Measurements from ENCODE around the gene GAGE1.

Gene GAGE1

DNA sequence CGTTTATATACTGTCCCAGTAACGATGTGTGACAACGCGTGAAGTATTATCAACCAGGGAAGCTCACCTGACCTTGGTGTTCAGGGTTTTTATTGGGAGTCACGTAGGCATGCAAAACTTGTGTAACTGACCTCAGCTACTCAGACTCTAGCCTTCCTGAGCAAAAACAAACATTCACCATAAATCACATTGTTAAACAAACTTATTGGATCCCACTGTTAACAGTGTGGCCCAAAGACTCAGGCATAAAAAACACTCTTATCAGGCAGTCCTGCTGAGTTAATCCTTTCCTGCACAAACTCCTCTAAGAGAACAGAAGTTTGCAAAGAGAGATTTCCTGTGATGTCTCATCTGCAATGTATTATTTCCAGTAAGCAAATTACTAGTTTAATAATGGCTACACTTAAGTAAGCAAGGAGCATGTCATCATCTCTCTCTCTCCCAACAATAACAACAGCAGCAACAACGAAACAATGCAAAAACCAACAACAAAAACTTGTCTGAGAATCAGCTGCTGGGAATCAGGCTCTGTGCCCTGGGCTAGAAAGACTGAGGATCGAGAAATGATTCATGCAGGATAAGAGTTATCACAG, 12.0 kb downstream of the GAGE1 start:
- no peaks in the 10 kb centered on the region for H3K36me3 ChIP-seq (ENCODE audit: control insufficient read depth in 2 of 2, insufficient read depth in 2 of 2, low read length in 2 of 2)
- H3K9me3 ChIP-seq (ENCODE audit: control insufficient read depth in 2 of 2, low read length in 2 of 2) = no peaks in the 10 kb centered on the region
- no peak overlapping the region for H3K27ac ChIP-seq (ENCODE audit: low read depth in 2 of 2, low read length in 2 of 2)
- H3K27me3 ChIP-seq (ENCODE audit: control insufficient read depth in 2 of 2, insufficient read depth in 2 of 2, low read length in 2 of 2) = peaks cover 0 to 6% of the 10 kb centered on the region in 2 donors
- no peaks in the 10 kb centered on the region for H3K4me1 ChIP-seq (ENCODE audit: control insufficient read depth in 2 of 2, insufficient read depth in 2 of 2, low read length in 2 of 2)
- no peak overlapping the region for H3K4me3 ChIP-seq (ENCODE audit: low read length in 2 of 2)
- no peak overlapping the region for H3K9ac ChIP-seq (ENCODE audit: low read depth in 1 of 2, low read length in 2 of 2)

DNA sequence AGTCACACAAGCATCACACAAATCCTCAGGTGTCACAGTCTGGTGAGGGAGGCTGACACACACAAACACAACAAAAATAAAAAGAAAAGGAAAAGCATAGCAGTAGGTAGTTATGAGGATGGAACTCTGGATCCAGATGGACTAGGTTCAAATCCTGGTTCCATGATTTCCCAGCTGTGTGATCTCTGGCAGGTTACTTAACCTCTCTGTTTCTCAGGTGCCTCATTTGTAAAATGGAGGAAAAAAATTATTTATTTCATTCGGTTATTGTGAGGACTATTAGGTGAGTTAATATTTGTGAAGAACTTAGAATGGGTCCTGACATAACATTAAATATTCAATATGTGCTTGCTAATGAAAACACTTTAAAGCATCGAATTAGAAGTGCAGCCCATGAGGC, 19.8 kb downstream of the GAGE1 start:
- Histone ChIP-seq H3K27me3 (ENCODE audit: control insufficient read depth in 2 of 2, insufficient read depth in 2 of 2, low read length in 2 of 2) (peaks cover 0 to 2% of the 10 kb centered on the region in 2 donors), H3K9me3 (ENCODE audit: control insufficient read depth in 2 of 2, low read length in 2 of 2) (no peaks in the 10 kb centered on the region), H3K27ac (ENCODE audit: low read depth in 2 of 2, low read length in 2 of 2) (no peak overlapping the region), H3K4me1 (ENCODE audit: control insufficient read depth in 2 of 2, insufficient read depth in 2 of 2, low read length in 2 of 2) (no peaks in the 10 kb centered on the region), H3K9ac (ENCODE audit: low read depth in 1 of 2, low read length in 2 of 2) (no peak overlapping the region), H3K36me3 (ENCODE audit: control insufficient read depth in 2 of 2, insufficient read depth in 2 of 2, low read length in 2 of 2) (no peaks in the 10 kb centered on the region), H3K4me3 (ENCODE audit: low read length in 2 of 2) (no peak overlapping the region)

DNA sequence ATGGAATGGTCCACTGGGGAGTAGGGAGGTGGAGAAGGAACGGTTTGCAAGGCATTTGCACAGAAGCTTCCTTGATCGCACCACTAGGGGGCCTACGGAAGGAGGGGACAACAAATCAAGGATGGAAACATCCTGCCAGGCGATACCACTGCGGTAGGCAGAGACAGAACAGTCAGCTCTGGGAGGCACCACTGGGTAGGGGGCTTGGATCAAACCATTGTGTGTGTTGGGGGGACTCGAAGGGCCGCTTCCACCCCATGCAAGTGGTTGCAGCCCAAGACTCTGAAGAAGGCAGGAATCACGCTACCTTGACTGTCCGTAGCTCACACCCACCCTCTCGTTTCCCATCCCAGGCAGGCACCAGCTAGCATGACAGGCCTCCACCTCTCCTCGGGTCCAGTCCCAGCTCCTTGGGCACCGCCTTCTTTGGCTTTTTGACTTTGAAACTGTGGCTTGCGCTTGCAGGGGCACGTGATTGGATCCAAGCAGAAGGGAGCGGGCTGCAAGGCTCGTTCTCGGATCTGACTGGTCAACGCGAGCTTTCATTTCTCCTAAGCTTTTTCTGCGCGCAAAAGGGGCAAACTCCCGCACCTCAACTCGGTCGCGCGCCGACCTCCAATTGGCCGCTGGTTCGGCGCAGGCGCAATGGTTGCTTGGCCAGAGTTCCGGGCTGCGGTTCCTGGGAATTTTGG, 28.4 kb downstream of the GAGE1 start:
- Histone ChIP-seq H3K9me3 (ENCODE audit: control insufficient read depth in 2 of 2, low read length in 2 of 2) (no peaks in the 10 kb centered on the region), H3K27ac (ENCODE audit: low read depth in 2 of 2, low read length in 2 of 2) (no peak overlapping the region), H3K9ac (ENCODE audit: low read depth in 1 of 2, low read length in 2 of 2) (no peak overlapping the region), H3K27me3 (ENCODE audit: control insufficient read depth in 2 of 2, insufficient read depth in 2 of 2, low read length in 2 of 2) (no peaks in the 10 kb centered on the region), H3K4me3 (ENCODE audit: low read length in 2 of 2) (no peak overlapping the region), H3K36me3 (ENCODE audit: control insufficient read depth in 2 of 2, insufficient read depth in 2 of 2, low read length in 2 of 2) (no peaks in the 10 kb centered on the region), H3K4me1 (ENCODE audit: control insufficient read depth in 2 of 2, insufficient read depth in 2 of 2, low read length in 2 of 2) (no peaks in the 10 kb centered on the region)

DNA sequence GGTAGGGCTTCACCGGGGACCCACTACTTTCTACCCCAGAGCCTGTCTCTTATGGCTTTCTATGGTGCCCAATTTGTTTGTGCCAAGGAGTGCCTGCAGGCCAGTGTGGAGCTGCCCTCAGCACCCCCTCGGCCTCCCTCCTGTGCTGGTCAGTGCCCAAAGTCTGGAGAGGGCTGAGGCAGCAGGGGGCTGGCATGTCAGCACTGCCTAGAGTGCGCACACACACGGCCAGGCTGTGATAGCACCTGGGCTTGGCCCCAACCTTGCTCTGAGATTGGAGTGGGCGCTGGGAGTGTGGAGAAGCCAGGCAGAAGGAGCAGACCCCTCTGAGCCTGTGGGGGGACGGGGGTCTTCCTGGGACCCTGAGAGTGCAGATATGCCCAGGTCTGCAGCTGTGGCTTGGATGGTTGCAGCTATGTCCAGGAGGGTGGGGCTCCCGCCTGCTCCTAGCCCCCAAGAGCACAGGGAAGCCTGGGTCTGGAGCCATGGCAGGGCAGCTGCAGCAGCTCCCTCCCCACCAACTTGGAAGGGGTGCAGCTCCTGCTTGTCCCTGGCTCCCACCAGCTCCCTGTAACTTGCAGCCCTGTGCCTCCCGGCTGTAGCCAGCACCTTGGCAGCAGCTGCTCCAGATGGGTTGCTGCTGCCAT, 46.3 kb downstream of the GAGE1 start:
- no peak overlapping the region for H3K27ac ChIP-seq (ENCODE audit: low read depth in 2 of 2, low read length in 2 of 2)
- H3K9ac ChIP-seq (ENCODE audit: low read depth in 1 of 2, low read length in 2 of 2) = no peak overlapping the region
- H3K4me3 ChIP-seq (ENCODE audit: low read length in 2 of 2) = no peak overlapping the region
- no peaks in the 10 kb centered on the region for H3K36me3 ChIP-seq (ENCODE audit: control insufficient read depth in 2 of 2, insufficient read depth in 2 of 2, low read length in 2 of 2)
- peaks cover 0 to 5% of the 10 kb centered on the region in 2 donors for H3K27me3 ChIP-seq (ENCODE audit: control insufficient read depth in 2 of 2, insufficient read depth in 2 of 2, low read length in 2 of 2)
- H3K9me3 ChIP-seq (ENCODE audit: control insufficient read depth in 2 of 2, low read length in 2 of 2) = no peaks in the 10 kb centered on the region
- H3K4me1 ChIP-seq (ENCODE audit: control insufficient read depth in 2 of 2, insufficient read depth in 2 of 2, low read length in 2 of 2) = no peaks in the 10 kb centered on the region

DNA sequence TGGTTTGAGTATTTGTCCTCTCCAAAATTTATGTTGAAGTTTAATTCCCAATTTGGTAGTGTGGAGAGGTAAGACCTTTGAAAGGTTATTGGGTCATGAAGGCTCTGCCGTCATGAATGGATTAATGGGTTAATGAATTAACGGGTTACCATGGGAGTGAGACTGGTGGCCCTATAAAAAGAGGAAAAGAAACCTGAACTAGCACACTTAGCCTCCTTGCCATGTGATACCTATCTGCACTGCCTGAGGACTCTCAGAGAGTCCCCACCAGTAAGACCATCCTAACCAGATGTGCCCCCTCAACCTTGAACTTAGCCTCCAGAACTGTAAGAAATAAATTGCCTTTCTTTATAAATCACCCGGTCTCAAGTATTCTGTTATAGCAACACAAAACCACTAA, 57.7 kb downstream of the GAGE1 start:
- no peak overlapping the region for H3K4me3 ChIP-seq (ENCODE audit: low read length in 2 of 2)
- H3K27ac ChIP-seq (ENCODE audit: low read depth in 2 of 2, low read length in 2 of 2) = no peak overlapping the region
- H3K9me3 ChIP-seq (ENCODE audit: control insufficient read depth in 2 of 2, low read length in 2 of 2) = no peaks in the 10 kb centered on the region
- no peak overlapping the region for H3K9ac ChIP-seq (ENCODE audit: low read depth in 1 of 2, low read length in 2 of 2)
- H3K4me1 ChIP-seq (ENCODE audit: control insufficient read depth in 2 of 2, insufficient read depth in 2 of 2, low read length in 2 of 2) = no peaks in the 10 kb centered on the region
- H3K36me3 ChIP-seq (ENCODE audit: control insufficient read depth in 2 of 2, insufficient read depth in 2 of 2, low read length in 2 of 2) = no peaks in the 10 kb centered on the region
- peaks cover 0 to 4% of the 10 kb centered on the region in 2 donors for H3K27me3 ChIP-seq (ENCODE audit: control insufficient read depth in 2 of 2, insufficient read depth in 2 of 2, low read length in 2 of 2)
